Transverse colon (tissue), 4 donors: ENCODE data around the gene TMEM132C. TPM values are rescaled to one million over a fixed set of nuclear protein-coding genes. Genes with fewer than 3 reads are reported as not detected.
A peak's percentile ranks its signal among the peaks of the same experiment; 100 is the strongest.

Experiments
- DNase-seq: peaks from one replicate; pipeline ENCODE4 v3.0.0-alpha.2; 2019
- H3K27ac ChIP-seq, 4 donors: fragments of 200-600 bp; sonication (generic); 2 replicates each; pipeline ENCODE4 v1.5.1; 2016 to 2018; ENCODE audit warnings: inconsistent platforms in 4 of 4
- H3K27me3 ChIP-seq: fragments of 200-600 bp; sonication (generic); 2 replicates; pipeline ENCODE4 v1.5.1; 2017; ENCODE audit warnings: inconsistent platforms
- H3K36me3 ChIP-seq, 4 donors: fragments of 200-600 bp; sonication (generic); 2 replicates each; pipeline ENCODE4 v1.5.1; 2017 to 2019; ENCODE audit warnings: inconsistent platforms in 4 of 4
- H3K4me1 ChIP-seq, 4 donors: fragments of 200-600 bp; sonication (generic); 2 replicates each; pipeline ENCODE4 v1.5.1; 2017 to 2020; ENCODE audit warnings: inconsistent platforms in 4 of 4
- H3K4me3 ChIP-seq, 4 donors: fragments of 200-600 bp; sonication (generic); 1 replicate in 1 of 4; 2 replicates in 3 of 4; pipeline versions ENCODE4 v1.5.1 to v1.6.1; 2017 to 2019; ENCODE audit warnings: inconsistent platforms in 4 of 4
- H3K9me3 ChIP-seq, 2 donors: fragments of 200-600 bp; sonication (generic); 2 replicates each; pipeline ENCODE4 v1.5.1; 2017 to 2019; ENCODE audit warnings: inconsistent platforms in 2 of 2
- EP300 ChIP-seq: sonication (generic); formaldehyde crosslinking; IDR thresholded peaks from one replicate; pipeline ENCODE4 v1.6.1; 2017; ENCODE audit warnings: antibody characterized with exemption, low read depth
- POLR2A ChIP-seq: fragments of 450-650 bp; IDR thresholded peaks from one replicate; pipeline ENCODE4 v1.6.1; 2016; ENCODE audit warnings: antibody characterized with exemption, mild to moderate bottlenecking, moderate library complexity
- POLR2AphosphoS5 ChIP-seq, 3 donors: sonication (generic); formaldehyde crosslinking; IDR thresholded peaks; one replicate each; pipeline ENCODE4 v1.6.1; 2016; ENCODE audit warnings: antibody characterized with exemption in 3 of 3
- WGBS, 2 donors: methylation state at CpG; one replicate each; pipeline ENCODE4 v1.1.5; 2018; ENCODE audit warnings: low coverage in 1 of 2; 5-methylcytosine and 5-hydroxymethylcytosine counted together
- in situ Hi-C, 4 donors: fragments of 200-750 bp; cut with MboI; loops; one replicate each; pipeline versions ENCODE4 v1.15.0 to v1.15.1; 2017; ENCODE audit warnings: low sequenced_read_pairs in 3 of 4, low pct_ligation_motif_present in 1 of 4, low pct_unique_long_range_greater_than_20kb in 1 of 4
- intact Hi-C: fragments of 100-400 bp; cut with DNase I; formaldehyde crosslinking; loops from one replicate; pipeline ENCODE4 v1.15.1; 2023; ENCODE audit warnings: low total_unique reads
- total RNA-seq, 4 donors: library from RNA; depleted of rRNA; stranded (reverse); fragments of >200 nt; gene quantifications; one replicate each; pipeline ENCODE4 v1.1.0, GENCODE V29; 2016
- TF ChIP-seq, protein P1 (sequence below), 5 experiments: fragments of 200-600 bp in 3 of 5; fragments of 450-650 bp in 2 of 5; sonication (generic) in 3 of 5; IDR thresholded peaks; 1 replicate in 2 of 5; 2 replicates in 3 of 5; pipeline ENCODE4 v1.5.1; 2016 to 2017; ENCODE audit warnings: antibody characterized with exemption in 5 of 5, inconsistent platforms in 3 of 5, mild to moderate bottlenecking in 2 of 5, moderate library complexity in 1 of 5

TMEM132C gene
- total RNA-seq, 4 donors from 2014 or later, result 0.20 to 1.6 (median 0.58) TPM

DNA sequence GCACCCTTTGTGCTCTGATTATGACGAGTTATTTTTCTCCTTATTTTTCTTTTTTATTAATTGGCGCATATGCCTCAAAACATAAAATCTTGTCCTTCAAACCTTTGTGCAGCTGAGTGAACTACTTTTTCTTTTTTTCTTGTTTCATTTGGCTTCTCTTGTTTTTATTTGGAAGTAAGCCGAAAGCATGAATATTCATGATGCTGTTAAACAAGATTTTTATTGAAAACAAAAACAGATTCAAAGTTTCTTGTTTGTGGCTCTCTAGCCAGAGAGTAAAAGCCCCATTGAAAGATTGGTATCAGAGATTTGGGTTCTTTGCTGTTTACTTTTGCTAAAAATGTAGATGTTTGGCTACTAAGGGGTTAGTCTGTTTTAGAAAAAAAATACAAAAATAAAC, 183.8 kb downstream of the TMEM132C start:
- intact Hi-C loops (no loop called here), in situ Hi-C loops (no loop called here)
- 85 to 89% methylated on average over 3 of the region's 3 CpGs for WGBS, 2 donors
- no peak for DNase-seq
- Histone ChIP-seq H3K36me3 (no peaks in the 10 kb centered on the region), H3K27me3 (no peaks in the 10 kb centered on the region), H3K9me3 (no peaks in the 10 kb centered on the region), H3K4me3 (no peak overlapping the region), H3K27ac (no peak overlapping the region), H3K4me1 (no peaks in the 10 kb centered on the region)
- TF ChIP-seq, protein P1, sequence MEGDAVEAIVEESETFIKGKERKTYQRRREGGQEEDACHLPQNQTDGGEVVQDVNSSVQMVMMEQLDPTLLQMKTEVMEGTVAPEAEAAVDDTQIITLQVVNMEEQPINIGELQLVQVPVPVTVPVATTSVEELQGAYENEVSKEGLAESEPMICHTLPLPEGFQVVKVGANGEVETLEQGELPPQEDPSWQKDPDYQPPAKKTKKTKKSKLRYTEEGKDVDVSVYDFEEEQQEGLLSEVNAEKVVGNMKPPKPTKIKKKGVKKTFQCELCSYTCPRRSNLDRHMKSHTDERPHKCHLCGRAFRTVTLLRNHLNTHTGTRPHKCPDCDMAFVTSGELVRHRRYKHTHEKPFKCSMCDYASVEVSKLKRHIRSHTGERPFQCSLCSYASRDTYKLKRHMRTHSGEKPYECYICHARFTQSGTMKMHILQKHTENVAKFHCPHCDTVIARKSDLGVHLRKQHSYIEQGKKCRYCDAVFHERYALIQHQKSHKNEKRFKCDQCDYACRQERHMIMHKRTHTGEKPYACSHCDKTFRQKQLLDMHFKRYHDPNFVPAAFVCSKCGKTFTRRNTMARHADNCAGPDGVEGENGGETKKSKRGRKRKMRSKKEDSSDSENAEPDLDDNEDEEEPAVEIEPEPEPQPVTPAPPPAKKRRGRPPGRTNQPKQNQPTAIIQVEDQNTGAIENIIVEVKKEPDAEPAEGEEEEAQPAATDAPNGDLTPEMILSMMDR (IDR thresholded peaks at IDR 0.05), result no peak
- no peak for TF ChIP-seq POLR2A
- TF ChIP-seq EP300, result no peak
- TF ChIP-seq POLR2AphosphoS5 (IDR thresholded peaks at IDR 0.05), result no peak

DNA sequence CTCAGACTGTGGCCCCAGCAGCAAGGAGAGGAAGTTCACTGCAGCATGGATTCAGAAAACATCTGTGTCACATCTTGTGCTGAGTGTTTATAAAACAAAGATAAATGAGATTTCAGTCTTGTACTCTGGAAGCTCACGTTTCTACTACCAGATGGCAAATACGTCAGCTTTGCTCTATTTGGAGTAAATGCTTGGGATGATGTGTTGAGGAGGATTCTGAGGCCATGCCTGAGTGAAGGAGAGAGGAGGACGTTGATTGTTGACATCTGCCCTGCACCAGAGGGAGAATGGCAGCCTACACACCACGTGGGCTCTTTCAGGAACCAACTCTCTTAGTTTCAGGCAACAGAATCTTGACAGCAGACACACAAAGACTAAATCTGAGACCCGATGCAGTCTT, 188.9 kb downstream of the TMEM132C start:
- Histone ChIP-seq H3K27me3 (no peaks in the 10 kb centered on the region), H3K4me3 (no peak overlapping the region), H3K4me1 (no peaks in the 10 kb centered on the region), H3K36me3 (no peaks in the 10 kb centered on the region), H3K9me3 (no peaks in the 10 kb centered on the region), H3K27ac (no peak overlapping the region)
- no peak for DNase-seq
- WGBS, 2 donors, result 0 to 44% methylated on average over 1 to 5 of the region's 5 CpGs
- peak in 2 of 3 donors; percentile 42 to 43 for TF ChIP-seq POLR2AphosphoS5 (IDR thresholded peaks at IDR 0.05)
- TF ChIP-seq, protein P1 (IDR thresholded peaks at IDR 0.05), result no peak
- in situ Hi-C loops (no loop called here), intact Hi-C loops (no loop called here)

DNA sequence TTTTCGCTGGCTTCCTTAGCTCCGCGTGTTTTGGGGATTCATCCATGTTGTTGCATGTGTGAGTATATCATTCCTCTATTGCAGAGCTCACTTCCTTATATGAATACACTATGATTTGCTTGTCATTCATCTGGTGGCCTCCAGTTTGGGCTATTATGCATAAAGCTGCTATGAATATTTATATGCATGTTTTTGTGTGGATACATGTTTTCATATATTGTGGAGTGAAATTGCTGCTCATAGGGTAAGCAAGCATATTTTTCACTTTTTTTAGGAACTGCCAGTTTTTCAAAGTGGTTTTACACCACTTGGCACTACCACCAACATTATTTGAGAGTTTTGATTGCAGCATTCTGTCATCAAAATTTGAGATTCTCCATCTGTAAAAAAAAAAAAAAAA, 190.0 kb downstream of the TMEM132C start:
- 95 to 99% methylated on average over 3 of the region's 3 CpGs for WGBS, 2 donors
- in situ Hi-C loops (no loop called here), intact Hi-C loops (no loop called here)
- Histone ChIP-seq H3K4me1 (no peaks in the 10 kb centered on the region), H3K9me3 (no peaks in the 10 kb centered on the region), H3K36me3 (no peaks in the 10 kb centered on the region), H3K27me3 (no peaks in the 10 kb centered on the region), H3K27ac (no peak overlapping the region), H3K4me3 (no peak overlapping the region)
- no peak for DNase-seq
- TF ChIP-seq POLR2A (no peak), EP300 (no peak), POLR2AphosphoS5 (IDR thresholded peaks at IDR 0.05) (no peak)
- TF ChIP-seq, protein P1 (IDR thresholded peaks at IDR 0.05), result no peak

DNA sequence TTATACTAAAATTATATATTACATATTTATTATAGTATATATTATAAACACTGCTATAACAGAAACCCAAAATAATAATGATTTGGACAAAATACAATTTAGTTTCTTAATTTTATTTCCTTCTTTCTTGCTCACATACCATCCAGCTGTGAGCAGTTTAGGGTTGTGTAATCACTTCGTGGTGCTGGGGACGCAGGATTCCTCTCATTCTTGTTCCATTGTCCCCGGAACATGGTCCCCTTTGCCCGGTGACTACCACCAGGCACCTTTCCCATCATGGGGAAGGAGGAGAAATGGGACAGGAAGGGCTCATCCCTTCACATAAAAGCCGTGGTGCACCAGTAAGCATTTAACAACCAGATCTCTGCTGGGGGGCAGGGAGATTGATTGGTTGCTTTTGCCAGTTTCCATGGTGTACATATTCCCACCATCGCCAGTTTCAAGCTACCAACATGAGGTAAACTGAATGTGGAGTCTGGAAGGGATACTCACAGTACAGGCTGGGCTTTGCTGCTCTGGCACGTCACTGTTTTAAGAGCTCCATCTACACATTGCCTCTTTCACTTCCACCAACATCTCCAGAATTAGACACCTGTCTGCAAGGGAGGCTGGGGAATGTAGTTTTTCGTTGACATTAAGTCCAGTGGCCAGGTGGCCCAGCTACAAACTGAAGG, 191.5 kb downstream of the TMEM132C start:
- no peaks in the 10 kb centered on the region for H3K27me3 ChIP-seq
- intact Hi-C loops (no loop called here), in situ Hi-C loops (no loop called here)
- no peak overlapping the region for H3K4me3 ChIP-seq
- H3K27ac ChIP-seq, result no peak overlapping the region
- WGBS, 2 donors, result 38 to 59% methylated on average over 5 to 8 of the region's 8 CpGs
- H3K4me1 ChIP-seq, result no peaks in the 10 kb centered on the region
- no peak for TF ChIP-seq POLR2AphosphoS5 (IDR thresholded peaks at IDR 0.05)
- TF ChIP-seq, protein P1 (IDR thresholded peaks at IDR 0.05), result no peak
- TF ChIP-seq POLR2A, result no peak
- TF ChIP-seq EP300, result no peak
- DNase-seq, result no peak
- H3K9me3 ChIP-seq, result no peaks in the 10 kb centered on the region
- H3K36me3 ChIP-seq, result no peaks in the 10 kb centered on the region
